Central memory CD8-positive, alpha-beta T cell (primary cell): ENCODE measurements around the gene SHFL.

ENCODE experiments used
- ATAC-seq: fragments of 150-1000 bp; cut with Tn5 transposase; replicated peaks from 2 replicates; pipeline ENCODE4 v1.10.0; 2022; ENCODE audit warnings: mild to moderate bottlenecking, moderate FRiP score, moderate number of reproducible peaks; ENCODE audit not compliant: poor library complexity, severe bottlenecking; ENCODE audit errors: extremely low read depth
- DNase-seq, 2 donors: peaks; one replicate each; pipeline ENCODE4 v3.0.0; 2021; ENCODE audit warnings: low spot score in 2 of 2
- H3K27ac Mint-ChIP-seq: one replicate; pipeline ENCODE4 v1.8.0; 2022; ENCODE audit warnings: low read depth, mild to moderate bottlenecking, moderate library complexity, mixed read lengths
- H3K27me3 Mint-ChIP-seq: one replicate; pipeline ENCODE4 v1.8.0; 2022; ENCODE audit warnings: mixed read lengths
- H3K36me3 Mint-ChIP-seq: one replicate; pipeline ENCODE4 v1.8.0; 2022; ENCODE audit warnings: mild to moderate bottlenecking, moderate library complexity, mixed read lengths; ENCODE audit not compliant: insufficient read depth
- H3K4me1 Mint-ChIP-seq: one replicate; pipeline ENCODE4 v1.8.0; 2022; ENCODE audit warnings: mixed read lengths
- H3K4me3 Mint-ChIP-seq: one replicate; pipeline ENCODE4 v1.8.0; 2022; ENCODE audit warnings: mild to moderate bottlenecking, moderate library complexity, mixed read lengths
- H3K9me3 Mint-ChIP-seq: one replicate; pipeline ENCODE4 v1.8.0; 2022; ENCODE audit warnings: mixed read lengths

Gene SHFL

DNA sequence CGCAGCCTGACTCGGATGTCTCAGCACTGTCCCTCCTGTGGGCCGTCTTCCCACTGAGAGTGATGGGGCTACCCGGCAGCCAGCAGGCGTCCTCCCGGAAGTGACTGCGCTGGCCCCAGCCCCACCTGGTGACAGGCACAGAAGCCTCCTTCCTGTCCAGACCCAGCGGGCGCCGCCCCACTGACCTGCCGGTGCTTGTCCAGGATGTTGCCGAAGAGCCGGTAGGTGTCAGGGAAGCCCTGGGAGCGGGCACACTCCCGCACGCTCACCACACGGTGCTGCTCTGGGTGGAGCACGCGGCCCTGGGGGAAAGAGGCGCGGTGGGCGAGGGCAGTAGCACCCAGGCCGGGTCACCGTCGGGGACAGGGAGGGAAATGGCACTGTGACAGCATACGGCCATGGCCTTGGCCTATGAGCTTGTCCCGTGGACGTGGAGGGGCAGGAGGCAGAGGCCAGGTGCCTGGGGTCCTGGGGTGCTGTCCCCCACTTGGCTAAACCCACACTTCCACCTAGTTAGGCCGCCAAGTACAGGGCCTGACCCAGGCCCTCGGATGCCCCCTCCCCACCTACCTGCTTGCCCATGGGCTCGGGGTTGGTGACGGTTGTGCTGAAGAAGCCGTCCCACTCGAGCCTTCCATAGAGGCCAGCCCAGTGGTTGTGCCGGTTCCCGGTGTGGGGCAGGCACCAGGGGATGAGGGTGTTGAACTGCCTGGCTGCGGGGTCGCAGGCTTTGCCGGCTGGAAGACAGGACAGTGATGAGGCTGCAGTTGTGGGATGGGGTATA is 49.6 kb downstream of the SHFL start:
- Mint-ChIP-seq H3K36me3 (peaks cover 33% of the 10 kb centered on the region), H3K27me3 (no peaks in the 10 kb centered on the region)

GRCh38 chr19:10136936-10137335 is 50.8 kb downstream of the SHFL start:
- Mint-ChIP-seq H3K27ac (peak overlapping the region; percentile 53), H3K4me3 (no peak overlapping the region), H3K27me3 (no peaks in the 10 kb centered on the region), H3K36me3 (peaks cover 32% of the 10 kb centered on the region), H3K9me3 (no peaks in the 10 kb centered on the region), H3K4me1 (peaks cover 7% of the 10 kb centered on the region)
- ATAC-seq: no peak
- no peak for DNase-seq

More for the DNA sequence above, 49.6 kb downstream of the SHFL start:
- DNase-seq (no peak), ATAC-seq (no peak)
- peaks cover 5% of the 10 kb centered on the region for H3K4me1 Mint-ChIP-seq
- H3K4me3 Mint-ChIP-seq: no peak overlapping the region
- no peak overlapping the region for H3K27ac Mint-ChIP-seq
- no peaks in the 10 kb centered on the region for H3K9me3 Mint-ChIP-seq

DNA sequence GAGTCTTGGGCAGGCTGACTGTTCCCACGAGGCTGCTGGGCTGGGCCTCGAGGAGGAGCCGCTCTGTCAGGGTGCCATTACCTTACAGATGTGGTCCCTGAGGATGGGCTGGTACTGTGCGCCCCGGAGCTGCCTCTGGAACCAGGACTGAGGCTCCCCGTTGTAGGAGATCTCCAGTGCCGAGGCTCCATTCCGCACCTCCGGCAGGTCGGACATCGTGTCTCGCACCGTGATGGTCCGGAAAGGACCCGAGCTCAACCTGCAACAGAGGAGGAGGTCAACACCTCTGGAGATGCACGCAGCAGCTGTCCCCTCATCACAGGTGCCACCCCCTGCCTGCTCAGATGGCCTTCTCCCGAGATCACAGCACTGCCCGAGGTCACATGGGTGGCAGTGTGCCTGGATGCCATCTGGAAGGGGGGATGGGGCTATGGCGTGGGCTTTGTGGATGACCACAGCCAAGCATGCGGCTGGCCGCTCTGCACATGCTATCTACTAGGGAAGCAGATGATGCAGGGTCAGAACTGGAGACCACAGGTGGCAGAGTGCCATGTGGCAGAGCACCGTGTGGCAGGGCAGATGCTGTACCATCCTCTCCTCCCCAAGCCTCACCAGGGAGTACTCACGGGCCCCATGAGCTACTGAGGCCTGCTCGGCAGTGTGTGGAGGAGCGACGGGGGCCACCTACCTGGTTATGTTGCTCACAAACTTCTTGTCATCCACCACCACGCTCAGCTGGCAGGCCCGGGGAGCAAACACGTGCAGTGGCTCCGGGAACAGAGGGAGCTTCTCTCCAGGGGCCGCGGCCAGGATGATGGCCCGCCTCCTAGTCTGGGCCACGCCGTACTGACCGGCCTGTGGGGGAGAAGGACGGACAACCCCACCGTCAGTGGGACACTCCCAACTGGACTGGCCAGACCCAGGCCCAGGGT is 51.9 kb downstream of the SHFL start:
- Mint-ChIP-seq H3K36me3 (peaks cover 28% of the 10 kb centered on the region), H3K4me1 (peaks cover 15% of the 10 kb centered on the region), H3K27ac (no peak overlapping the region), H3K9me3 (no peaks in the 10 kb centered on the region), H3K27me3 (no peaks in the 10 kb centered on the region), H3K4me3 (no peak overlapping the region)
- DNase-seq: no peak
- no peak for ATAC-seq

- no peak overlapping the region for H3K27ac Mint-ChIP-seq
- ATAC-seq (no peak), DNase-seq (no peak)
- H3K27me3 Mint-ChIP-seq: no peaks in the 10 kb centered on the region
- H3K4me1 Mint-ChIP-seq: peaks cover 22% of the 10 kb centered on the region
- no peak overlapping the region for H3K4me3 Mint-ChIP-seq
- H3K36me3 Mint-ChIP-seq: peaks cover 31% of the 10 kb centered on the region
- H3K9me3 Mint-ChIP-seq: no peaks in the 10 kb centered on the region
These were observed 53.0 kb downstream of the SHFL start for GRCh38 chr19:10138879-10139795.

- DNase-seq: no peak
- ATAC-seq: no peak
- Mint-ChIP-seq H3K27ac (no peak overlapping the region), H3K36me3 (peaks cover 32% of the 10 kb centered on the region), H3K4me1 (peaks cover 27% of the 10 kb centered on the region), H3K9me3 (no peaks in the 10 kb centered on the region), H3K4me3 (no peak overlapping the region), H3K27me3 (no peaks in the 10 kb centered on the region)
These were observed 53.8 kb downstream of the SHFL start for GRCh38 chr19:10139952-10140351.

DNA sequence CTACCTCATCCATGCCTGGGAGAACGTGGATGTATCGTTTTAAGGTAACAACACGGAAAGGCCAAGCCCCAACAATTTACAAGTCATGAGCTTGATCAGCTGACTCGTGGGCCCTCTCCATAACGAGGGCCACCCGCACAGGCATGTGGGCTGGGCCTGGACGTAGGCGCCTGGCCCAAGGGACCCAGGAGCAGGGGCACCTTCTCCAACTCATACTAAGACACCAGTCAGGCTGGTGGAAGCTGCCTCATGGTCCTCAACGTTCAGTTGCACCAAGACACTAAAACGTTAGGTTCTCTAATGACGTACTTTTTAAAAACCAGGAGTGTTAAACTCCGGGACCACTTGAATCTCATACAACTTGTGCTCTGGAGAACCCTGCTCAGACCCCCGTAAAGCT is 55.4 kb downstream of the SHFL start:
- Mint-ChIP-seq H3K27me3 (no peaks in the 10 kb centered on the region), H3K27ac (peak overlapping the region; percentile 95), H3K4me3 (peak overlapping the region; percentile 71), H3K4me1 (peaks cover 27% of the 10 kb centered on the region), H3K36me3 (peaks cover 38% of the 10 kb centered on the region), H3K9me3 (no peaks in the 10 kb centered on the region)
- no peak for ATAC-seq
- DNase-seq: no peak

DNA sequence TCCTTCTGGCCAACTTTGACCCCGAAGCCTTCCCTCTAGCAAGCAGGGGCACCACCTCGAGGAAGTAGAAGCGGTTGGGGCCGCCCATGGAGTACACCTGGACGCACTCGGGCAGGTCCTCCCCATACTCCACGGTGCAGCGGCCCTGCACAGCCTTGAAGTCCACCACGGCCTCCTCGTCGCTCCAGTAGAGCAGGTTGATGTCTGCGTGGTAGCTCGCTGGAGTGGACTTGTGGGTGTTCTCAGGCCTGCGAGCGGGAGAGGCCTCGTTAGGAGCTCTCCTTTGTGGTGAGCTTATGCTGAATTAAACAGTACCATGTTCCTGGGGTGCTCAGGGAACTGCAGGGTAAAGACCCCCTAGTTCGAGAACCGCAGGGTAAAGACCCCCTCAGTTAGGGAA is 55.9 kb downstream of the SHFL start:
- Mint-ChIP-seq H3K4me1 (peaks cover 27% of the 10 kb centered on the region), H3K4me3 (peak overlapping the region; percentile 71), H3K36me3 (peaks cover 43% of the 10 kb centered on the region), H3K27ac (peak overlapping the region; percentile 95), H3K27me3 (no peaks in the 10 kb centered on the region), H3K9me3 (no peaks in the 10 kb centered on the region)
- ATAC-seq (no peak), DNase-seq (no peak)
